HS-27A (cell line): ENCODE measurements around the gene ZBTB33.

Experiments
- DNase-seq: peaks from one replicate; pipeline ENCODE4 v3.0.0-alpha.2; 2012; ENCODE audit warnings: low read depth, missing footprints

The ZBTB33 gene

GRCh38 chrX:120250522-120251271, at the start of gene ZBTB33:
TSS of gene ZBTB33 (plus strand) at chrX:120250812. CDS start at chrX:120253416, 2,604 bp downstream.
- peak; percentile 75 for DNase-seq

GRCh38 chrX:120200851-120201250, 49.8 kb upstream of the ZBTB33 start:
- DNase-seq: no peak

GRCh38 chrX:120205816-120206753, 44.5 kb upstream of the ZBTB33 start:
- DNase-seq: no peak

GRCh38 chrX:120207009-120207605, 43.5 kb upstream of the ZBTB33 start:
- no peak for DNase-seq

GRCh38 chrX:120213438-120214265, 37.0 kb upstream of the ZBTB33 start:
- DNase-seq: peak; percentile 3

- no peak for DNase-seq
Observed at GRCh38 chrX:120223374-120223773, 27.2 kb upstream of the ZBTB33 start.

- no peak for DNase-seq
Observed at GRCh38 chrX:120224388-120224787, 26.2 kb upstream of the ZBTB33 start.

- DNase-seq: no peak
Observed at GRCh38 chrX:120228187-120228908, 22.3 kb upstream of the ZBTB33 start.

GRCh38 chrX:120235284-120235683, 15.3 kb upstream of the ZBTB33 start:
- DNase-seq: no peak

- no peak for DNase-seq
Observed at GRCh38 chrX:120236687-120237479, 13.7 kb upstream of the ZBTB33 start.

- DNase-seq: no peak
Observed at GRCh38 chrX:120238933-120239332, 11.7 kb upstream of the ZBTB33 start.

GRCh38 chrX:120242813-120243212, 7.8 kb upstream of the ZBTB33 start:
- DNase-seq: no peak

GRCh38 chrX:120244395-120244734, 6.2 kb upstream of the ZBTB33 start:
- no peak for DNase-seq

- DNase-seq: peak; percentile 36
Observed at GRCh38 chrX:120244735-120245498, 5.7 kb upstream of the ZBTB33 start.

- no peak for DNase-seq
Observed at GRCh38 chrX:120251471-120252011, 929 bp downstream of the ZBTB33 start.

- no peak for DNase-seq
Observed at GRCh38 chrX:120253784-120254183, 3.2 kb downstream of the ZBTB33 start.

GRCh38 chrX:120260369-120260768, 9.8 kb downstream of the ZBTB33 start:
- no peak for DNase-seq

- no peak for DNase-seq
Observed at GRCh38 chrX:120262859-120263708, 12.5 kb downstream of the ZBTB33 start.
